ENCODE measurements around the gene CCNY. TPM values are rescaled to one million over a fixed set of nuclear protein-coding genes. Genes with fewer than 3 reads are reported as not detected.

Gene CCNY
- total and polyA plus RNA-seq, 2 donors (not counting 1 experiment from before 2014, with no cell fraction given): 34.1 to 64.9 TPM

DNA sequence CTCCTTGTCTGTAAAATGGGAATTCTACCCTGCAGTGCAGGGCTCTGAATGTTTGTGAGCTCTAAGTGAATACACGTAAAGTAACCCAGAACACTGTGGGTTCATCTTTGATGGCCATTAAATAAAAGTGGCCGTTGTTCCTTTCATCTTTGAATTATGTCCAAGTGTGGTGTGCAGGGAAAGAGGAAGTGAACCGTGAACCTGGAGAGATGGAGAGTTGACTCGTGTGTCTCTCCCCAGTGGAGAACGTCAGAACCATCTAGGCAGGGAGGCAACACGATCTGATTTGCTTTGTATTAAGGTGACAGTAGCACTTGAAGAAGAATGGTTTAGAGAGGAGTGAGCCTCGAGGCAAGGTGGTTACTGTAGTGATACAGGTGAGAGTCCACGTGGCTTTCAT lies 175.3 kb downstream of the CCNY start:
- ATAC-seq (ENCODE audit: low read depth) (no peak), DNase-seq (no peak)
- Histone ChIP-seq H3K4me2 (replicated peaks; ENCODE audit: low read depth, low read length, poor library complexity, severe bottlenecking) (peak overlapping the region; percentile 28), H3K79me2 (ENCODE audit: control insufficient read depth, insufficient read depth, low read length) (peaks cover 40% of the 10 kb centered on the region), H4K20me1 (ENCODE audit: control insufficient read depth, insufficient read depth, low read length, poor library complexity, severe bottlenecking) (peaks cover 7% of the 10 kb centered on the region), H3K36me3 (replicated peaks in 1 of 2; ENCODE audit: control extremely low read depth in 1 of 2, control insufficient read depth in 1 of 2, extremely low read depth in 1 of 2, insufficient read depth in 2 of 2, low read length in 1 of 2) (no peaks in the 10 kb centered on the region), H3K4me1 (ENCODE audit: control insufficient read depth in 2 of 2, insufficient read depth in 2 of 2, low read length in 2 of 2) (peaks cover 53 to 67% of the 10 kb centered on the region in 2 donors), H3K9me3 (ENCODE audit: control extremely low read depth in 1 of 3, control insufficient read depth in 2 of 3, insufficient read depth in 1 of 3, low read length in 2 of 3) (peaks cover 0 to 6% (median 0%) of the 10 kb centered on the region in 3 donors), H3K9ac (ENCODE audit: low read length) (no peak overlapping the region), H3K27me3 (replicated peaks in 1 of 4; ENCODE audit: control extremely low read depth in 1 of 4, control insufficient read depth in 3 of 4, insufficient read depth in 4 of 4, low read length in 3 of 4) (no peaks in the 10 kb centered on the region), H2AFZ (ENCODE audit: insufficient read depth, low read depth, low read length, poor library complexity, severe bottlenecking) (no peak overlapping the region), H3K27ac (ENCODE audit: low read length in 2 of 2) (no peak overlapping the region), H3K4me3 (ENCODE audit: control extremely low read depth in 1 of 5, extremely low read depth in 1 of 5, insufficient read depth in 1 of 5, low read depth in 2 of 5, low read length in 4 of 5) (no peak overlapping the region)
- H3K4me1 Mint-ChIP-seq: peaks cover 79% of the 10 kb centered on the region
- no peak overlapping the region for H3K4me3 Mint-ChIP-seq
- H3K27me3 Mint-ChIP-seq: no peaks in the 10 kb centered on the region
- H3K27ac Mint-ChIP-seq: no peak overlapping the region
- no peak for TF ChIP-seq EZH2 (IDR thresholded peaks at IDR 0.05; ENCODE audit: borderline replicate concordance, insufficient read depth, low read depth, low read length, poor library complexity, severe bottlenecking)
- TF ChIP-seq, protein P1, sequence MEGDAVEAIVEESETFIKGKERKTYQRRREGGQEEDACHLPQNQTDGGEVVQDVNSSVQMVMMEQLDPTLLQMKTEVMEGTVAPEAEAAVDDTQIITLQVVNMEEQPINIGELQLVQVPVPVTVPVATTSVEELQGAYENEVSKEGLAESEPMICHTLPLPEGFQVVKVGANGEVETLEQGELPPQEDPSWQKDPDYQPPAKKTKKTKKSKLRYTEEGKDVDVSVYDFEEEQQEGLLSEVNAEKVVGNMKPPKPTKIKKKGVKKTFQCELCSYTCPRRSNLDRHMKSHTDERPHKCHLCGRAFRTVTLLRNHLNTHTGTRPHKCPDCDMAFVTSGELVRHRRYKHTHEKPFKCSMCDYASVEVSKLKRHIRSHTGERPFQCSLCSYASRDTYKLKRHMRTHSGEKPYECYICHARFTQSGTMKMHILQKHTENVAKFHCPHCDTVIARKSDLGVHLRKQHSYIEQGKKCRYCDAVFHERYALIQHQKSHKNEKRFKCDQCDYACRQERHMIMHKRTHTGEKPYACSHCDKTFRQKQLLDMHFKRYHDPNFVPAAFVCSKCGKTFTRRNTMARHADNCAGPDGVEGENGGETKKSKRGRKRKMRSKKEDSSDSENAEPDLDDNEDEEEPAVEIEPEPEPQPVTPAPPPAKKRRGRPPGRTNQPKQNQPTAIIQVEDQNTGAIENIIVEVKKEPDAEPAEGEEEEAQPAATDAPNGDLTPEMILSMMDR (IDR thresholded peaks at IDR 0.05): no peak
- H3K9me3 Mint-ChIP-seq (ENCODE audit: insufficient read depth): no peaks in the 10 kb centered on the region
- POLR2A ChIA-PET: no interaction called here
- 71% methylated on average over 8 of the region's 8 CpGs for WGBS (ENCODE audit: insufficient coverage)
- intact Hi-C loops (cut with micrococcal nuclease): no loop called here
- CTCF ChIA-PET: interaction anchor here (1.3 kb wide), 1 partner anchor 12 kb away, joined by 3 read pairs; no protein-coding TSS in a partner anchor

DNA sequence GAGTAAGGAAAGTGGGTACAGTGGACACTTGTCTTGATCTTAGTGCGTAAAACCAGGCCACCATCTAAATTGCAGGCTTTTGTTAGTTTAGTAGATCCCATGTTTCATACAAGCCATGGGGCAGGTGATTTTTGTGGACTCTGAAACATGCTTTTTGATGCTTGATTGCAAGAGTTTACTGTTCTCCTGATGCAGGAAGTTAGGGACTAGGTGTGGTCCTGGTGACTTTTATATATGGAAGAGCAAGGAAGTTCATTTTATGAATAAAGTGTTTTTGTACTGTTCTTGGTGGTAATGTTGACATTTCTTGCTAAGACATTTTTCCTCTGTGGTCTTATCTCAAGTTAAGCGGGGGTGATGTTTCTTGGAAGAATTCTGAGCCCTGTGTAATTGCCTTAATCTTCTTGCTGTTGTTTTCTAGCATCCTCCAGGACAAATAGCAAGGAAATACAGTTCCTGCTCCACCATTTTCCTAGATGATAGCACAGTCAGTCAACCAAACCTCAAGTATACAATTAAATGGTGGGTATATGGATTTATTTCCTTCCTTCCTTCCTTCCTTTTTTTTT lies 179.9 kb downstream of the CCNY start:
- Mint-ChIP-seq H3K9me3 (ENCODE audit: insufficient read depth) (no peaks in the 10 kb centered on the region), H3K27ac (no peak overlapping the region), H3K4me3 (no peak overlapping the region), H3K27me3 (no peaks in the 10 kb centered on the region), H3K4me1 (peaks cover 48% of the 10 kb centered on the region)
- H3K27ac ChIP-seq (ENCODE audit: low read length in 2 of 2): no peak overlapping the region
- ATAC-seq (ENCODE audit: low read depth) (no peak), DNase-seq (no peak)
- ChIA-PET CTCF (no interaction called here), POLR2A (no interaction called here)
- H3K4me2 ChIP-seq (replicated peaks; ENCODE audit: low read depth, low read length, poor library complexity, severe bottlenecking): no peak overlapping the region
- no CpG with 5 or more reads among the region's 2 CpGs for WGBS (ENCODE audit: insufficient coverage)
- H3K9me3 ChIP-seq (ENCODE audit: control extremely low read depth in 1 of 3, control insufficient read depth in 2 of 3, insufficient read depth in 1 of 3, low read length in 2 of 3): no peaks in the 10 kb centered on the region
- H3K4me3 ChIP-seq (ENCODE audit: control extremely low read depth in 1 of 5, extremely low read depth in 1 of 5, insufficient read depth in 1 of 5, low read depth in 2 of 5, low read length in 4 of 5): no peak overlapping the region
- peaks cover 29 to 31% of the 10 kb centered on the region in 2 donors for H3K4me1 ChIP-seq (ENCODE audit: control insufficient read depth in 2 of 2, insufficient read depth in 2 of 2, low read length in 2 of 2)
- peaks cover 23% of the 10 kb centered on the region for H3K79me2 ChIP-seq (ENCODE audit: control insufficient read depth, insufficient read depth, low read length)
- no peaks in the 10 kb centered on the region for H3K27me3 ChIP-seq (replicated peaks in 1 of 4; ENCODE audit: control extremely low read depth in 1 of 4, control insufficient read depth in 3 of 4, insufficient read depth in 4 of 4, low read length in 3 of 4)
- intact Hi-C loops (cut with micrococcal nuclease): no loop called here
- no peaks in the 10 kb centered on the region for H4K20me1 ChIP-seq (ENCODE audit: control insufficient read depth, insufficient read depth, low read length, poor library complexity, severe bottlenecking)
- H2AFZ ChIP-seq (ENCODE audit: insufficient read depth, low read depth, low read length, poor library complexity, severe bottlenecking): no peak overlapping the region
- no peak for TF ChIP-seq EZH2 (IDR thresholded peaks at IDR 0.05; ENCODE audit: borderline replicate concordance, insufficient read depth, low read depth, low read length, poor library complexity, severe bottlenecking)
- TF ChIP-seq, protein P1 (IDR thresholded peaks at IDR 0.05): no peak
- no peak overlapping the region for H3K9ac ChIP-seq (ENCODE audit: low read length)
- H3K36me3 ChIP-seq (replicated peaks in 1 of 2; ENCODE audit: control extremely low read depth in 1 of 2, control insufficient read depth in 1 of 2, extremely low read depth in 1 of 2, insufficient read depth in 2 of 2, low read length in 1 of 2): peaks cover 0 to 3% of the 10 kb centered on the region in 2 experiments
